GM12878 (cell line): Measurements from ENCODE around the gene PITPNC1. TPM values are rescaled to one million over a fixed set of nuclear protein-coding genes. Genes with fewer than 3 reads are reported as not detected.

Experiments
- ATAC-seq: fragments of 200-7000 bp; cut with Tn5 transposase; 3 replicates; pipeline ENCODE4 v1.9.1; 2020; ENCODE audit warnings: mild to moderate bottlenecking, moderate library complexity
- BruUV-seq: library from RNA; stranded (reverse); fragments of 400-500 nt; replicated peaks from 2 replicates; lab custom pipeline; 2021; lab: Mats Ljungman, UMichigan
- CTCF ChIA-PET: fragments of 300-600 bp; sonication (Branson Sonifier 250); formaldehyde crosslinking; extraction: SDS; loops from one replicate; lab custom pipeline; 2021; ENCODE audit warnings: inconsistent platforms; lab: Yijun Ruan, JAX
- POLR2A ChIA-PET: fragments of 350-600 bp; formaldehyde crosslinking; extraction: SDS; loops from one replicate; lab custom pipeline; 2021; ENCODE audit warnings: inconsistent platforms; lab: Charles Lee
- RAD21 ChIA-PET: fragments of 300-600 bp; sonication (Branson Sonifier 250); formaldehyde crosslinking; loops from one replicate; lab custom pipeline; 2023; ENCODE audit warnings: antibody characterized with exemption; ENCODE audit not compliant: unreplicated experiment; lab: Charles Lee
- SMC1A ChIA-PET: fragments of 300-600 bp; sonication (Branson Sonifier 250); formaldehyde crosslinking; loops from one replicate; lab custom pipeline; 2023; ENCODE audit not compliant: unreplicated experiment, uncharacterized antibody; lab: Charles Lee
- DNase-seq: peaks from one replicate; pipeline ENCODE4 v3.0.0-alpha.2; 2011; ENCODE audit warnings: low read depth, low spot score
- FAIRE-seq: peaks from 3 replicates; lab custom pipeline; 2011; peaks lifted over from hg19 to GRCh38; lab: Jason Lieb, UNC
- H2AFZ ChIP-seq: 2 replicates; pipeline ENCODE4 v1.6.0; 2011; ENCODE audit warnings: low read depth, low read length, control low read depth; ENCODE audit not compliant: control insufficient read depth
- H3K27ac ChIP-seq: 2 replicates; pipeline ENCODE4 v1.5.1; 2011; ENCODE audit warnings: control low read depth; ENCODE audit not compliant: control insufficient read depth, insufficient read depth
- H3K27me3 ChIP-seq, 2 experiments: replicated peaks in 1 of 2; 2 replicates each; pipeline versions ENCODE4 v1.6.0 to v1.6.1; 2011; ENCODE audit warnings: low read length in 1 of 2; ENCODE audit not compliant: control insufficient read depth in 2 of 2, insufficient read depth in 2 of 2
- H3K36me3 ChIP-seq, 2 experiments: 2 replicates each; pipeline ENCODE4 v1.5.1; 2011; ENCODE audit warnings: low read length in 1 of 2; ENCODE audit not compliant: control insufficient read depth in 2 of 2, insufficient read depth in 2 of 2
- H3K4me1 ChIP-seq: 2 replicates; pipeline ENCODE4 v1.6.1; 2011; ENCODE audit warnings: mild to moderate bottlenecking, low read length, moderate library complexity, mixed read lengths; ENCODE audit not compliant: control insufficient read depth, insufficient read depth
- H3K4me2 ChIP-seq: 2 replicates; pipeline ENCODE4 v1.6.0; 2011; ENCODE audit warnings: control low read depth; ENCODE audit not compliant: control insufficient read depth, insufficient read depth
- H3K4me3 ChIP-seq: fragments of 200-600 bp; sonication (generic); 2 replicates; pipeline ENCODE4 v1.5.1; 2016
- H3K79me2 ChIP-seq: 2 replicates; pipeline ENCODE4 v1.6.0; 2011; ENCODE audit warnings: low read length; ENCODE audit not compliant: control insufficient read depth, insufficient read depth
- H3K9ac ChIP-seq: 2 replicates; pipeline ENCODE4 v1.8.0; 2011; ENCODE audit warnings: low read length, control low read depth, mixed read lengths; ENCODE audit not compliant: control insufficient read depth, insufficient read depth
- H3K9me3 ChIP-seq: replicated peaks from 3 replicates; pipeline ENCODE4 v1.5.1; 2011; ENCODE audit warnings: mild to moderate bottlenecking, low read length; ENCODE audit not compliant: control insufficient read depth, insufficient read depth
- H4K20me1 ChIP-seq: 2 replicates; pipeline ENCODE4 v1.6.0; 2011; ENCODE audit not compliant: control insufficient read depth, insufficient read depth
- ATF2 ChIP-seq: IDR thresholded peaks from 2 replicates; pipeline ENCODE4 v1.6.1; 2012; ENCODE audit warnings: low read length, inconsistent platforms
- BCL3 ChIP-seq: IDR thresholded peaks from 2 replicates; pipeline ENCODE4 v1.6.1; 2011; ENCODE audit warnings: borderline replicate concordance, low read depth, mild to moderate bottlenecking, moderate library complexity, low read length; ENCODE audit not compliant: insufficient read depth, poor library complexity, severe bottlenecking
- DPF2 ChIP-seq: fragments of 450-650 bp; IDR thresholded peaks from 2 replicates; pipeline ENCODE4 v1.6.1; 2017; ENCODE audit warnings: mild to moderate bottlenecking
- IRF3 ChIP-seq: fragments of 450-650 bp; IDR thresholded peaks from 2 replicates; pipeline ENCODE4 v1.6.1; 2014; ENCODE audit warnings: mild to moderate bottlenecking
- POLR2AphosphoS2 ChIP-seq: IDR thresholded peaks from 2 replicates; pipeline ENCODE4 v1.6.1; 2011; ENCODE audit warnings: low read depth, mild to moderate bottlenecking, low read length, improper control_type of control experiment, moderate library complexity
- RAD21 ChIP-seq: IDR thresholded peaks from 2 replicates; pipeline ENCODE4 v1.6.1; 2011; ENCODE audit warnings: mild to moderate bottlenecking, low read depth, low read length, moderate library complexity; ENCODE audit not compliant: insufficient read depth
- SMARCA5 ChIP-seq: fragments of 450-650 bp; IDR thresholded peaks from 2 replicates; pipeline ENCODE4 v1.6.1; 2017; ENCODE audit warnings: mild to moderate bottlenecking
- ZZZ3 ChIP-seq: IDR thresholded peaks from 2 replicates; pipeline ENCODE4 v1.6.1; 2011; ENCODE audit warnings: low read depth; ENCODE audit not compliant: control insufficient read depth, insufficient read length
- WGBS: methylation state at CpG from one replicate; pipeline ENCODE4 v1.1.6; 2016; ENCODE audit warnings: low lambda C conversion rate; ENCODE audit not compliant: insufficient replicate concordance, insufficient coverage; ENCODE audit errors: missing lambda C conversion rate; 5-methylcytosine and 5-hydroxymethylcytosine counted together
- in situ Hi-C: fragments of 300-500 bp; cut with MboI; formaldehyde crosslinking; loops from 9 replicates; pipeline ENCODE4 v1.14.3; 2018; ENCODE audit warnings: mixed read lengths
- intact Hi-C: fragments of 100-400 bp; cut with micrococcal nuclease; formaldehyde crosslinking; loops from one replicate; pipeline ENCODE4 v1.14.2; 2022; ENCODE audit not compliant: unreplicated experiment
- polyA plus RNA-seq, 11 experiments: library from polyadenylated mRNA; depleted of rRNA in 4 of 11; unstranded in 6 of 11; stranded (reverse) in 5 of 11; fragments of >200 nt; fragmentation: Nextera tagmentation in 4 of 11; fragmentation: Illumina TruSeq in 1 of 11; extraction: Ambion mirVana in 4 of 11; extraction: Trizol in 1 of 11; gene quantifications; 1 replicate in 1 of 11; 2 replicates in 10 of 11; pipeline versions ENCODE4 v1.2.1 to v1.2.3, GENCODE V29; 2011 to 2016; ENCODE audit warnings: inconsistent platforms in 2 of 11, missing spikeins in 2 of 11, low read depth in 1 of 11
- total RNA-seq, 4 experiments: library from RNA; depleted of rRNA in 3 of 4; stranded (reverse); fragments of >200 nt in 3 of 4; fragmentation: Illumina TruSeq in 1 of 4; extraction: Trizol in 1 of 4; gene quantifications; 2 replicates each; pipeline versions ENCODE4 v1.2.1 to v1.2.3, GENCODE V29; 2013 to 2021

PITPNC1 gene
- total and polyA plus RNA-seq, 10 of the 15 experiments (the other 5 are each of a cell fraction or from before 2014, with no cell fraction given): 12.2 to 62.4 (median 47.3) TPM

- H3K79me2 ChIP-seq: peaks cover 35% of the 10 kb centered on the region
- DNase-seq: no peak
- H3K27me3 ChIP-seq: no peaks in the 10 kb centered on the region
- no peak for FAIRE-seq
- H3K4me2 ChIP-seq: no peak overlapping the region
- RAD21 ChIA-PET: interaction anchor here (0.6 to 8.2 kb wide), 19 partner anchors 33 to 806 kb away, joined by 3 to 74 read pairs (median 4); no protein-coding TSS in a partner anchor
- no peak overlapping the region for H3K27ac ChIP-seq
- no peaks in the 10 kb centered on the region for H4K20me1 ChIP-seq
- no peak overlapping the region for H2AFZ ChIP-seq
- SMC1A ChIA-PET: interaction anchor here (0.9 to 6.0 kb wide), 26 partner anchors 9 to 402 kb away, joined by 3 to 58 read pairs (median 6); partner anchors contain the start of genes NOL11 and PSMD12
- in situ Hi-C loops: loop anchor here (5.0 kb wide), 3 partner anchors 227 to 312 kb away; no protein-coding TSS in a partner anchor
- no peak overlapping the region for H3K4me3 ChIP-seq
- H3K4me1 ChIP-seq: no peaks in the 10 kb centered on the region; the same call in 1 of the 2 replicates
- no TSS peak for BruUV-seq
- H3K9ac ChIP-seq: no peak overlapping the region
- ATAC-seq: no peak
- WGBS: 74% methylated on average over 6 of the region's 6 CpGs
- POLR2A ChIA-PET: interaction anchor here (0.6 to 1.7 kb wide), 11 partner anchors 11 to 387 kb away, joined by 3 to 6 read pairs (median 4); no protein-coding TSS in a partner anchor
- no peaks in the 10 kb centered on the region for H3K9me3 ChIP-seq
- no peak for TF ChIP-seq POLR2AphosphoS2
- TF ChIP-seq SMARCA5: no peak
- TF ChIP-seq BCL3: no peak
- no peak for TF ChIP-seq RAD21
- TF ChIP-seq DPF2: no peak
- no peak for TF ChIP-seq ZZZ3
- TF ChIP-seq ATF2: no peak
- no peak for TF ChIP-seq IRF3
- CTCF ChIA-PET: interaction anchor here (0.6 to 19.8 kb wide), 43 partner anchors 9 to 661 kb away, joined by 3 to 291 read pairs (median 5); partner anchors contain the start of genes NOL11 and PSMD12
- H3K36me3 ChIP-seq: no peaks in the 10 kb centered on the region
- intact Hi-C loops: loop anchor here (2.0 to 10.0 kb wide), 7 partner anchors 187 to 661 kb away; partner anchors contain the start of gene NOL11
Observed at GRCh38 chr17:67375716-67376115, 1.4 kb upstream of the PITPNC1 start.
